ENCODE results near the gene AGFG1.

DNA sequence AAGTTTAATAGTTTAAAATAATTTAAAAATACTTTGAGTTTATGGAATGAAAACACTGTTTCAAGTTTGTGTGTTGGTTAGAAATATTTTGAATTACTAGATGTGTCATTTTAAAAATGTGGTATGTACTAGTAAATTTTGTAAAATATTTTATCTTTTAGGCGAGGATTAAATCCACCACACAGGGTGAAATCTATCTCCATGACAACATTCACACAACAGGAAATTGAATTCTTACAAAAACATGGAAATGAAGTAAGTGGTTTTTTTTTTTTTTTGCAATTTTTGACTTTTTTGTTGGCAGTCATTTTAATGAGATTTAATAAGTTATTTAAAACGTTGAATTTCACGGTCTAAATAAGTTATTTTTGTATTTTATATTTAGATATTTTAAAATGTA lies 19.4 kb downstream of the AGFG1 start:
- TF ChIP-seq, protein P1, sequence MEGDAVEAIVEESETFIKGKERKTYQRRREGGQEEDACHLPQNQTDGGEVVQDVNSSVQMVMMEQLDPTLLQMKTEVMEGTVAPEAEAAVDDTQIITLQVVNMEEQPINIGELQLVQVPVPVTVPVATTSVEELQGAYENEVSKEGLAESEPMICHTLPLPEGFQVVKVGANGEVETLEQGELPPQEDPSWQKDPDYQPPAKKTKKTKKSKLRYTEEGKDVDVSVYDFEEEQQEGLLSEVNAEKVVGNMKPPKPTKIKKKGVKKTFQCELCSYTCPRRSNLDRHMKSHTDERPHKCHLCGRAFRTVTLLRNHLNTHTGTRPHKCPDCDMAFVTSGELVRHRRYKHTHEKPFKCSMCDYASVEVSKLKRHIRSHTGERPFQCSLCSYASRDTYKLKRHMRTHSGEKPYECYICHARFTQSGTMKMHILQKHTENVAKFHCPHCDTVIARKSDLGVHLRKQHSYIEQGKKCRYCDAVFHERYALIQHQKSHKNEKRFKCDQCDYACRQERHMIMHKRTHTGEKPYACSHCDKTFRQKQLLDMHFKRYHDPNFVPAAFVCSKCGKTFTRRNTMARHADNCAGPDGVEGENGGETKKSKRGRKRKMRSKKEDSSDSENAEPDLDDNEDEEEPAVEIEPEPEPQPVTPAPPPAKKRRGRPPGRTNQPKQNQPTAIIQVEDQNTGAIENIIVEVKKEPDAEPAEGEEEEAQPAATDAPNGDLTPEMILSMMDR (IDR thresholded peaks at IDR 0.05) = no peak
- no peak for TF ChIP-seq POLR2A (IDR thresholded peaks at IDR 0.05)
